ENCODE results near the gene SHOX.

- TF ChIP-seq, protein P1, sequence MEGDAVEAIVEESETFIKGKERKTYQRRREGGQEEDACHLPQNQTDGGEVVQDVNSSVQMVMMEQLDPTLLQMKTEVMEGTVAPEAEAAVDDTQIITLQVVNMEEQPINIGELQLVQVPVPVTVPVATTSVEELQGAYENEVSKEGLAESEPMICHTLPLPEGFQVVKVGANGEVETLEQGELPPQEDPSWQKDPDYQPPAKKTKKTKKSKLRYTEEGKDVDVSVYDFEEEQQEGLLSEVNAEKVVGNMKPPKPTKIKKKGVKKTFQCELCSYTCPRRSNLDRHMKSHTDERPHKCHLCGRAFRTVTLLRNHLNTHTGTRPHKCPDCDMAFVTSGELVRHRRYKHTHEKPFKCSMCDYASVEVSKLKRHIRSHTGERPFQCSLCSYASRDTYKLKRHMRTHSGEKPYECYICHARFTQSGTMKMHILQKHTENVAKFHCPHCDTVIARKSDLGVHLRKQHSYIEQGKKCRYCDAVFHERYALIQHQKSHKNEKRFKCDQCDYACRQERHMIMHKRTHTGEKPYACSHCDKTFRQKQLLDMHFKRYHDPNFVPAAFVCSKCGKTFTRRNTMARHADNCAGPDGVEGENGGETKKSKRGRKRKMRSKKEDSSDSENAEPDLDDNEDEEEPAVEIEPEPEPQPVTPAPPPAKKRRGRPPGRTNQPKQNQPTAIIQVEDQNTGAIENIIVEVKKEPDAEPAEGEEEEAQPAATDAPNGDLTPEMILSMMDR (IDR thresholded peaks at IDR 0.05), result no peak
- TF ChIP-seq EZH2 (IDR thresholded peaks at IDR 0.05), result no peak
These were observed 12.6 kb downstream of the SHOX start for GRCh38 chrX:643241-643595.

Data from neural progenitor cell (in vitro differentiated cells).